K562 (cell line): ENCODE data around the gene MS4A8. TPM values are rescaled to one million over a fixed set of nuclear protein-coding genes. Genes with fewer than 3 reads are reported as not detected.

Source experiments
- ARID3A ChIP-seq: IDR thresholded peaks from 2 replicates; pipeline ENCODE4 v1.6.1; 2012; ENCODE audit warnings: low read depth, low read length, improper control_type of control experiment, borderline replicate concordance
- ESRRB ChIP-seq: fragments of 250-450 bp; sonication (Bioruptor Pico); IDR thresholded peaks from 2 replicates; pipeline ENCODE4 v1.5.0; 2020; ENCODE audit warnings: mild to moderate bottlenecking, moderate library complexity, borderline replicate concordance
- GATAD2A ChIP-seq: fragments of 450-650 bp; IDR thresholded peaks from 2 replicates; pipeline ENCODE4 v1.6.1; 2017
- IRF2 ChIP-seq: sonication (generic); formaldehyde crosslinking; IDR thresholded peaks from 2 replicates; pipeline ENCODE4 v1.8.1; 2022; ENCODE audit warnings: mild to moderate bottlenecking, missing genetic modification reagents
- KDM4B ChIP-seq, 2 experiments: fragments of 450-650 bp in 1 of 2; sonication (generic) in 1 of 2; IDR thresholded peaks; 2 replicates each; pipeline ENCODE4 v1.6.1; 2016 to 2017; ENCODE audit warnings: borderline replicate concordance in 2 of 2, antibody characterized with exemption in 1 of 2, low read depth in 1 of 2, mild to moderate bottlenecking in 1 of 2
- KLF1 ChIP-seq: fragments of 450-650 bp; IDR thresholded peaks from 2 replicates; pipeline ENCODE4 v1.6.1; 2016; ENCODE audit warnings: missing genetic modification characterization, missing compliant biosample characterization
- MTA1 ChIP-seq: fragments of 450-650 bp; IDR thresholded peaks from 2 replicates; pipeline ENCODE4 v1.6.1; 2017; ENCODE audit warnings: borderline replicate concordance
- MXI1 ChIP-seq: IDR thresholded peaks from 2 replicates; pipeline ENCODE4 v1.6.1; 2011; ENCODE audit warnings: low read depth, mild to moderate bottlenecking, improper control_type of control experiment, low read length
- NCOA6 ChIP-seq: fragments of 450-650 bp; IDR thresholded peaks from 2 replicates; pipeline ENCODE4 v1.6.1; 2017; ENCODE audit warnings: mild to moderate bottlenecking
- PBX2 ChIP-seq, 2 experiments: IDR thresholded peaks in 1 of 2; conservative IDR thresholded peaks in 1 of 2; 2 replicates each; pipeline ENCODE4 v1.6.1; 2016; ENCODE audit warnings: low read depth in 2 of 2, mild to moderate bottlenecking in 1 of 2, missing compliant biosample characterization in 1 of 2, missing genetic modification characterization in 1 of 2, moderate library complexity in 1 of 2
- SLC30A9 ChIP-seq: fragments of 250-450 bp; sonication (Bioruptor Pico); IDR thresholded peaks from 2 replicates; pipeline ENCODE4 v1.8.0; 2022; ENCODE audit warnings: mild to moderate bottlenecking, moderate library complexity
- SRSF9 ChIP-seq: fragments of 200-400 bp; formaldehyde crosslinking; IDR thresholded peaks from 2 replicates; pipeline ENCODE4 v1.6.1; 2017; ENCODE audit warnings: low read depth, low read length, borderline replicate concordance
- TSC22D4 ChIP-seq: fragments of 450-650 bp; IDR thresholded peaks from 2 replicates; pipeline ENCODE4 v1.6.1; 2016; ENCODE audit warnings: missing genetic modification characterization, missing biosample characterization, control low read depth
- ZC3H8 ChIP-seq: fragments of 450-650 bp; IDR thresholded peaks from 2 replicates; pipeline ENCODE4 v1.6.1; 2017
- ZFX ChIP-seq: sonication (generic); formaldehyde crosslinking; IDR thresholded peaks from 2 replicates; pipeline ENCODE4 v1.8.0; 2022; ENCODE audit warnings: mild to moderate bottlenecking, missing genetic modification reagents, moderate library complexity
- ZHX1 ChIP-seq: fragments of 150-350 bp; conservative IDR thresholded peaks from 2 replicates; pipeline ENCODE4 v1.6.1; 2014; ENCODE audit warnings: low read length
- ZNF589 ChIP-seq: fragments of 200-800 bp; sonication (Bioruptor generic); IDR thresholded peaks from 2 replicates; pipeline ENCODE4 v1.6.1; 2016; ENCODE audit warnings: low read depth, missing genetic modification characterization, missing compliant biosample characterization
- ZNF780A ChIP-seq: fragments of 250-450 bp; sonication (Bioruptor Pico); IDR thresholded peaks from 2 replicates; pipeline ENCODE4 v1.5.0; 2021; ENCODE audit warnings: mild to moderate bottlenecking
- polyA plus RNA-seq, 8 experiments: library from polyadenylated mRNA; depleted of rRNA in 4 of 8; stranded (reverse) in 5 of 8; unstranded in 3 of 8; fragments of >200 nt; fragmentation: Nextera tagmentation in 2 of 8; fragmentation: Illumina TruSeq in 1 of 8; extraction: Ambion mirVana in 2 of 8; extraction: Trizol in 1 of 8; gene quantifications; 2 replicates each; pipeline versions ENCODE4 v1.2.1 to v1.2.3, GENCODE V29; 2011 to 2014; ENCODE audit warnings: inconsistent platforms in 1 of 8, missing spikeins in 1 of 8
- total RNA-seq, 7 experiments: library from RNA; depleted of rRNA in 6 of 7; stranded (reverse); fragments of >200 nt in 6 of 7; fragmentation: Illumina TruSeq in 2 of 7; extraction: Trizol in 2 of 7; gene quantifications; 2 replicates each; pipeline versions ENCODE4 v1.2.1 to v1.2.3, GENCODE V29; 2011 to 2021; ENCODE audit warnings: low replicate concordance in 1 of 7

Gene MS4A8
- total and polyA plus RNA-seq, 9 of the 15 experiments (the other 6 are each of a cell fraction or from before 2014, with no cell fraction given): not detected

GRCh38 chr11:60753309-60753708 lies 53.9 kb downstream of the MS4A8 start (continued):
- no peak for TF ChIP-seq ZHX1
- TF ChIP-seq MTA1: no peak
- no peak for TF ChIP-seq TSC22D4 (tag)
- TF ChIP-seq ARID3A: no peak
- TF ChIP-seq SRSF9: no peak
- no peak for TF ChIP-seq KLF1
- TF ChIP-seq ESRRB (CRISPR knock-in tag): no peak
- no peak for TF ChIP-seq SLC30A9
- no peak for TF ChIP-seq ZNF589 (CRISPR knock-in tag)
- no peak for TF ChIP-seq ZFX (CRISPR knock-in tag)
- no peak for TF ChIP-seq KDM4B (IDR thresholded peaks at IDR 0.05; ENCODE audit: borderline replicate concordance in 2 of 2, low read depth in 1 of 2)
- no peak for TF ChIP-seq GATAD2A
- TF ChIP-seq IRF2 (CRISPR knock-in tag): no peak
- no peak for TF ChIP-seq MXI1
- no peak for TF ChIP-seq ZNF780A (CRISPR knock-in tag)
- no peak for TF ChIP-seq ZC3H8
- TF ChIP-seq PBX2 (CRISPR knock-in tag; IDR thresholded peaks at IDR 0.05; ENCODE audit: low read depth): no peak
- 0 out of 2 replicates have a peak, but pooled peaks have one; percentile 17 for TF ChIP-seq PBX2 (tag; conservative IDR thresholded peaks at IDR 0.05; ENCODE audit: low read depth)
- TF ChIP-seq NCOA6: no peak
